ENCODE results near the gene CBX3. TPM values are rescaled to one million over a fixed set of nuclear protein-coding genes. Genes with fewer than 3 reads are reported as not detected.

CBX3 gene
- total RNA-seq, 1 donor from 2014 or later = 148 TPM

DNA sequence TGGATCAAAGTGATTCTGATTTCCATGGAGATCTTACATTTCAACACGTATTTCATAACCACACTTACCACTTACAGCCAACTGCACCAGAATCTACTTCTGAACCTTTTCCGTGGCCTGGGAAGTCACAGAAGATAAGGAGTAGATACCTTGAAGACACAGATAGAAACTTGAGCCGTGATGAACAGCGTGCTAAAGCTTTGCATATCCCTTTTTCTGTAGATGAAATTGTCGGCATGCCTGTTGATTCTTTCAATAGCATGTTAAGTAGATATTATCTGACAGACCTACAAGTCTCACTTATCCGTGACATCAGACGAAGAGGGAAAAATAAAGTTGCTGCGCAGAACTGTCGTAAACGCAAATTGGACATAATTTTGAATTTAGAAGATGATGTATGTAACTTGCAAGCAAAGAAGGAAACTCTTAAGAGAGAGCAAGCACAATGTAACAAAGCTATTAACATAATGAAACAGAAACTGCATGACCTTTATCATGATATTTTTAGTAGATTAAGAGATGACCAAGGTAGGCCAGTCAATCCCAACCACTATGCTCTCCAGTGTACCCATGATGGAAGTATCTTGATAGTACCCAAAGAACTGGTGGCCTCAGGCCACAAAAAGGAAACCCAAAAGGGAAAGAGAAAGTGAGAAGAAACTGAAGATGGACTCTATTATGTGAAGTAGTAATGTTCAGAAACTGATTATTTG lies 16.3 kb upstream of the CBX3 start:
- Histone ChIP-seq H3K27ac (ENCODE audit: low read depth, low read length) (no peak overlapping the region), H3K9me3 (ENCODE audit: insufficient read depth, low read depth, low read length) (no peaks in the 10 kb centered on the region), H4K20me1 (ENCODE audit: insufficient read depth, low read length) (peaks cover 74% of the 10 kb centered on the region), H3K27me3 (ENCODE audit: insufficient read depth, low read length) (no peaks in the 10 kb centered on the region), H3K36me3 (ENCODE audit: insufficient read depth, low read length) (peaks cover 33% of the 10 kb centered on the region), H3K4me3 (ENCODE audit: insufficient read depth, low read depth, low read length) (no peak overlapping the region), H3K4me2 (ENCODE audit: low read length) (no peak overlapping the region), H3K79me2 (ENCODE audit: insufficient read depth, low read length) (peaks cover 7% of the 10 kb centered on the region), H3K9ac (ENCODE audit: low read length) (no peak overlapping the region), H2AFZ (ENCODE audit: low read depth, low read length) (no peak overlapping the region), H3K4me1 (ENCODE audit: insufficient read depth, low read length) (no peaks in the 10 kb centered on the region)
- H3K36me3 Mint-ChIP-seq (ENCODE audit: low read depth, unreplicated experiment) = peaks cover 16% of the 10 kb centered on the region
- no peaks in the 10 kb centered on the region for H3K27me3 Mint-ChIP-seq (ENCODE audit: low read depth, unreplicated experiment)
- peaks cover 36% of the 10 kb centered on the region for H3K4me1 Mint-ChIP-seq (ENCODE audit: low read depth, unreplicated experiment)
- no peak overlapping the region for H3K27ac Mint-ChIP-seq (ENCODE audit: unreplicated experiment)
- no peak for TF ChIP-seq EZH2 (IDR thresholded peaks at IDR 0.05; ENCODE audit: insufficient read depth, low read length)
- TF ChIP-seq, protein P1, sequence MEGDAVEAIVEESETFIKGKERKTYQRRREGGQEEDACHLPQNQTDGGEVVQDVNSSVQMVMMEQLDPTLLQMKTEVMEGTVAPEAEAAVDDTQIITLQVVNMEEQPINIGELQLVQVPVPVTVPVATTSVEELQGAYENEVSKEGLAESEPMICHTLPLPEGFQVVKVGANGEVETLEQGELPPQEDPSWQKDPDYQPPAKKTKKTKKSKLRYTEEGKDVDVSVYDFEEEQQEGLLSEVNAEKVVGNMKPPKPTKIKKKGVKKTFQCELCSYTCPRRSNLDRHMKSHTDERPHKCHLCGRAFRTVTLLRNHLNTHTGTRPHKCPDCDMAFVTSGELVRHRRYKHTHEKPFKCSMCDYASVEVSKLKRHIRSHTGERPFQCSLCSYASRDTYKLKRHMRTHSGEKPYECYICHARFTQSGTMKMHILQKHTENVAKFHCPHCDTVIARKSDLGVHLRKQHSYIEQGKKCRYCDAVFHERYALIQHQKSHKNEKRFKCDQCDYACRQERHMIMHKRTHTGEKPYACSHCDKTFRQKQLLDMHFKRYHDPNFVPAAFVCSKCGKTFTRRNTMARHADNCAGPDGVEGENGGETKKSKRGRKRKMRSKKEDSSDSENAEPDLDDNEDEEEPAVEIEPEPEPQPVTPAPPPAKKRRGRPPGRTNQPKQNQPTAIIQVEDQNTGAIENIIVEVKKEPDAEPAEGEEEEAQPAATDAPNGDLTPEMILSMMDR (IDR thresholded peaks at IDR 0.05; ENCODE audit: insufficient read depth, low read depth, low read length) = no peak
- no peak for FAIRE-seq
- no peak for DNase-seq (ENCODE audit: low read depth)
- H3K9me3 Mint-ChIP-seq (ENCODE audit: unreplicated experiment) = no peaks in the 10 kb centered on the region
- H3K4me3 Mint-ChIP-seq (ENCODE audit: unreplicated experiment) = no peak overlapping the region

DNA sequence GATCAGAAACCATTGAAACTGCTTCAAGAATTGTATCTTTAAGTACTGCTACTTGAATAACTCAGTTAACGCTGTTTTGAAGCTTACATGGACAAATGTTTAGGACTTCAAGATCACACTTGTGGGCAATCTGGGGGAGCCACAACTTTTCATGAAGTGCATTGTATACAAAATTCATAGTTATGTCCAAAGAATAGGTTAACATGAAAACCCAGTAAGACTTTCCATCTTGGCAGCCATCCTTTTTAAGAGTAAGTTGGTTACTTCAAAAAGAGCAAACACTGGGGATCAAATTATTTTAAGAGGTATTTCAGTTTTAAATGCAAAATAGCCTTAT lies 15.7 kb upstream of the CBX3 start:
- no peak overlapping the region for H3K4me3 ChIP-seq (ENCODE audit: insufficient read depth, low read depth, low read length)
- no peak for DNase-seq (ENCODE audit: low read depth)
- no peak overlapping the region for H2AFZ ChIP-seq (ENCODE audit: low read depth, low read length)
- no peaks in the 10 kb centered on the region for H3K27me3 Mint-ChIP-seq (ENCODE audit: low read depth, unreplicated experiment)
- peaks cover 15% of the 10 kb centered on the region for H3K36me3 Mint-ChIP-seq (ENCODE audit: low read depth, unreplicated experiment)
- H3K9me3 Mint-ChIP-seq (ENCODE audit: unreplicated experiment) = no peaks in the 10 kb centered on the region
- TF ChIP-seq, protein P1 (IDR thresholded peaks at IDR 0.05; ENCODE audit: insufficient read depth, low read depth, low read length) = no peak
- no peak for TF ChIP-seq EZH2 (IDR thresholded peaks at IDR 0.05; ENCODE audit: insufficient read depth, low read length)
- H3K9me3 ChIP-seq (ENCODE audit: insufficient read depth, low read depth, low read length) = no peaks in the 10 kb centered on the region
- H3K79me2 ChIP-seq (ENCODE audit: insufficient read depth, low read length) = peaks cover 10% of the 10 kb centered on the region
- no peaks in the 10 kb centered on the region for H3K4me1 ChIP-seq (ENCODE audit: insufficient read depth, low read length)
- peaks cover 38% of the 10 kb centered on the region for H3K36me3 ChIP-seq (ENCODE audit: insufficient read depth, low read length)
- H3K27ac ChIP-seq (ENCODE audit: low read depth, low read length) = no peak overlapping the region
- no peak overlapping the region for H3K9ac ChIP-seq (ENCODE audit: low read length)
- H3K4me1 Mint-ChIP-seq (ENCODE audit: low read depth, unreplicated experiment) = peaks cover 36% of the 10 kb centered on the region
- no peak overlapping the region for H3K27ac Mint-ChIP-seq (ENCODE audit: unreplicated experiment)
- FAIRE-seq = peak; percentile 32
- no peak overlapping the region for H3K4me2 ChIP-seq (ENCODE audit: low read length)
- H3K4me3 Mint-ChIP-seq (ENCODE audit: unreplicated experiment) = no peak overlapping the region
- peaks cover 79% of the 10 kb centered on the region for H4K20me1 ChIP-seq (ENCODE audit: insufficient read depth, low read length)
- no peaks in the 10 kb centered on the region for H3K27me3 ChIP-seq (ENCODE audit: insufficient read depth, low read length)
